Epithelial cell of esophagus (primary cell): ENCODE measurements around the gene PLSCR3.

Experiments used
- DNase-seq: peaks from one replicate; pipeline ENCODE4 v3.0.0; 2010; ENCODE audit warnings: low read depth
- H3K4me3 ChIP-seq: 2 replicates; pipeline ENCODE4 v1.5.1; 2011; ENCODE audit warnings: mild to moderate bottlenecking, low read length, control low read depth
- TF ChIP-seq, protein P1 (sequence below): IDR thresholded peaks from 2 replicates; pipeline ENCODE4 v1.5.1; 2011; ENCODE audit warnings: low read depth, mild to moderate bottlenecking, low read length, control low read depth, inconsistent platforms; ENCODE audit not compliant: insufficient read depth; ENCODE audit errors: missing control alignments

PLSCR3 gene

GRCh38 chr17:7351665-7352502 is 42.4 kb downstream of the PLSCR3 start, which contains the start of gene KCTD11:
KCTD11 (plus strand) TSS chr17:7352162.
- peak; percentile 100 for DNase-seq
- TF ChIP-seq, protein P1, sequence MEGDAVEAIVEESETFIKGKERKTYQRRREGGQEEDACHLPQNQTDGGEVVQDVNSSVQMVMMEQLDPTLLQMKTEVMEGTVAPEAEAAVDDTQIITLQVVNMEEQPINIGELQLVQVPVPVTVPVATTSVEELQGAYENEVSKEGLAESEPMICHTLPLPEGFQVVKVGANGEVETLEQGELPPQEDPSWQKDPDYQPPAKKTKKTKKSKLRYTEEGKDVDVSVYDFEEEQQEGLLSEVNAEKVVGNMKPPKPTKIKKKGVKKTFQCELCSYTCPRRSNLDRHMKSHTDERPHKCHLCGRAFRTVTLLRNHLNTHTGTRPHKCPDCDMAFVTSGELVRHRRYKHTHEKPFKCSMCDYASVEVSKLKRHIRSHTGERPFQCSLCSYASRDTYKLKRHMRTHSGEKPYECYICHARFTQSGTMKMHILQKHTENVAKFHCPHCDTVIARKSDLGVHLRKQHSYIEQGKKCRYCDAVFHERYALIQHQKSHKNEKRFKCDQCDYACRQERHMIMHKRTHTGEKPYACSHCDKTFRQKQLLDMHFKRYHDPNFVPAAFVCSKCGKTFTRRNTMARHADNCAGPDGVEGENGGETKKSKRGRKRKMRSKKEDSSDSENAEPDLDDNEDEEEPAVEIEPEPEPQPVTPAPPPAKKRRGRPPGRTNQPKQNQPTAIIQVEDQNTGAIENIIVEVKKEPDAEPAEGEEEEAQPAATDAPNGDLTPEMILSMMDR, result peak; percentile 60
- H3K4me3 ChIP-seq, result peak within 1 kb of the TSS; percentile 89

DNA sequence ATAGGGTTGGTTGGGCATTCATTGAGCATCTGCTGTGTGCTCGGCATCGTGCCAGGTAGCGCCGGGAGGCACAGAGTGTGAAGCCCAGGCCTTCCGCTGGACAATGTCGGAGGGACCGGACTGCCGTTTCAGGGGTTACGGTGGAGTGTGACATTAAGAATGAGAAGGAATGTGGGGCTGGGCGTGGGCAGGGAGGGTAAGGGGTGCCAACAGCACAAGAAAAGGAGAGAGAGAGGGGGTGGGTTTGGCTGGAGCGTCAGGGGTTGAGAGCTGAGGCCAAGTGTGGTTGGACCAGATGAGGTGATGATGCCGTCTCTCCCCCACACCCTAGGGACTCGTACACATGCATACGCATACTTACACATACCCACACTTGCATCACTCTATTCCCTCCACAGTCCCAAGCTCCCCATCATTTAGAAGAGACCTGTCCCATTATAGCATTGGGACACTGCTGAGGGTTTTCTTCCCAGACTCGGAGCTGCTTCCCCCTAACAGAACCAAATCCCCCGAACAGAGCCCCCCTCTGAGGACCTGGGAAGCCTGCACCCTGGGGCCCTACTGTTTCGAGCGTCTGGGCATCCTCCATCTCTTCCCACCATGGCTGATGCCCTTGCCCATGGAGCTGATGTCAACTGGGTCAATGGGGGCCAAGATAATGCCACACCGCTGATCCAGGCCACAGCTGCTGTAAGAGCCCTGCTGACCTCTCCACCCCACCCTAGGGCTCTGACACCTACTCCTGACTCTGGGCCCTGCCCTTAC is 45.7 kb downstream of the PLSCR3 start:
- TF ChIP-seq, protein P1, result no peak
- no peak overlapping the region for H3K4me3 ChIP-seq
- peak; percentile 41 for DNase-seq

- no peak overlapping the region for H3K4me3 ChIP-seq
- no peak for DNase-seq
- TF ChIP-seq, protein P1, result no peak
These were observed 46.5 kb downstream of the PLSCR3 start for GRCh38 chr17:7347630-7348477.

- no peak overlapping the region for H3K4me3 ChIP-seq
- TF ChIP-seq, protein P1, result no peak
- DNase-seq, result no peak
These were observed 47.3 kb downstream of the PLSCR3 start for GRCh38 chr17:7346761-7347614.

- TF ChIP-seq, protein P1, result no peak
- H3K4me3 ChIP-seq, result no peak overlapping the region
- no peak for DNase-seq
These were observed 51.1 kb downstream of the PLSCR3 start for GRCh38 chr17:7343250-7343649.

GRCh38 chr17:7341842-7342241 is 52.5 kb downstream of the PLSCR3 start:
- no peak for DNase-seq
- TF ChIP-seq, protein P1, result no peak
- H3K4me3 ChIP-seq, result no peak overlapping the region
